ENCODE measurements around the gene ALKBH6. TPM values are rescaled to one million over a fixed set of nuclear protein-coding genes. Genes with fewer than 3 reads are reported as not detected.
A peak's percentile ranks its signal among the peaks of the same experiment; 100 is the strongest.

ALKBH6 gene
- total and polyA plus RNA-seq, 8 donors: 8.8 to 187 (median 19.7) TPM

GRCh38 chr19:36003284-36003683 is 10.7 kb downstream of the ALKBH6 start:
- no peak for DNase-seq
- Histone ChIP-seq H3K4me1 (peaks cover 5 to 32% (median 18%) of the 10 kb centered on the region in 4 donors), H3K27ac (no peak overlapping the region), H3K36me3 (peaks cover 0 to 39% (median 29%) of the 10 kb centered on the region in 4 donors), H3K4me3 (no peak overlapping the region), H3K9me3 (no peaks in the 10 kb centered on the region), H3K27me3 (no peaks in the 10 kb centered on the region)
- 87 to 99% (median 93%) methylated on average over 4 of the region's 4 CpGs for WGBS, 5 donors
- intact Hi-C loops (cut with DNase I; ENCODE audit: low total_unique reads): no loop called here
- TF ChIP-seq POLR2AphosphoS5 (IDR thresholded peaks at IDR 0.05) (no peak), POLR2A (IDR thresholded peaks at IDR 0.05) (no peak), EP300 (IDR thresholded peaks at IDR 0.05) (no peak)
- TF ChIP-seq, protein P1, sequence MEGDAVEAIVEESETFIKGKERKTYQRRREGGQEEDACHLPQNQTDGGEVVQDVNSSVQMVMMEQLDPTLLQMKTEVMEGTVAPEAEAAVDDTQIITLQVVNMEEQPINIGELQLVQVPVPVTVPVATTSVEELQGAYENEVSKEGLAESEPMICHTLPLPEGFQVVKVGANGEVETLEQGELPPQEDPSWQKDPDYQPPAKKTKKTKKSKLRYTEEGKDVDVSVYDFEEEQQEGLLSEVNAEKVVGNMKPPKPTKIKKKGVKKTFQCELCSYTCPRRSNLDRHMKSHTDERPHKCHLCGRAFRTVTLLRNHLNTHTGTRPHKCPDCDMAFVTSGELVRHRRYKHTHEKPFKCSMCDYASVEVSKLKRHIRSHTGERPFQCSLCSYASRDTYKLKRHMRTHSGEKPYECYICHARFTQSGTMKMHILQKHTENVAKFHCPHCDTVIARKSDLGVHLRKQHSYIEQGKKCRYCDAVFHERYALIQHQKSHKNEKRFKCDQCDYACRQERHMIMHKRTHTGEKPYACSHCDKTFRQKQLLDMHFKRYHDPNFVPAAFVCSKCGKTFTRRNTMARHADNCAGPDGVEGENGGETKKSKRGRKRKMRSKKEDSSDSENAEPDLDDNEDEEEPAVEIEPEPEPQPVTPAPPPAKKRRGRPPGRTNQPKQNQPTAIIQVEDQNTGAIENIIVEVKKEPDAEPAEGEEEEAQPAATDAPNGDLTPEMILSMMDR (IDR thresholded peaks at IDR 0.05): no peak

GRCh38 chr19:36001605-36002004 is 12.4 kb downstream of the ALKBH6 start:
- peak overlapping the region in 1 of 5 donors; percentile 92 for H3K27ac ChIP-seq
- no peaks in the 10 kb centered on the region for H3K27me3 ChIP-seq
- no peak for TF ChIP-seq POLR2A (IDR thresholded peaks at IDR 0.05)
- TF ChIP-seq, protein P1 (IDR thresholded peaks at IDR 0.05): no peak
- no peak for TF ChIP-seq POLR2AphosphoS5 (IDR thresholded peaks at IDR 0.05)
- TF ChIP-seq EP300 (IDR thresholded peaks at IDR 0.05): no peak
- peaks cover 11 to 46% (median 26%) of the 10 kb centered on the region in 4 donors for H3K4me1 ChIP-seq
- no peaks in the 10 kb centered on the region for H3K9me3 ChIP-seq
- DNase-seq: no peak
- intact Hi-C loops (cut with DNase I; ENCODE audit: low total_unique reads): no loop called here
- H3K4me3 ChIP-seq: no peak overlapping the region
- WGBS, 5 donors: 92 to 100% (median 97%) methylated on average over 3 of the region's 3 CpGs
- peaks cover 0 to 43% (median 40%) of the 10 kb centered on the region in 4 donors for H3K36me3 ChIP-seq

- Histone ChIP-seq H3K9me3 (no peaks in the 10 kb centered on the region), H3K27ac (peak overlapping the region in 3 of 5 donors; percentile 81 to 92 (median 90)), H3K36me3 (peaks cover 0 to 30% (median 23%) of the 10 kb centered on the region in 4 donors), H3K4me3 (peak overlapping the region in 3 of 4 donors; percentile 81 to 98 (median 85)), H3K4me1 (peaks cover 21 to 65% (median 48%) of the 10 kb centered on the region in 4 donors), H3K27me3 (no peaks in the 10 kb centered on the region)
- intact Hi-C loops (cut with DNase I; ENCODE audit: low total_unique reads): no loop called here
- 86 to 93% (median 91%) methylated on average over 8 of the region's 8 CpGs for WGBS, 5 donors
- no peak for TF ChIP-seq POLR2AphosphoS5 (IDR thresholded peaks at IDR 0.05)
- TF ChIP-seq POLR2A (IDR thresholded peaks at IDR 0.05): no peak
- DNase-seq: no peak
Observed at GRCh38 chr19:35996777-35997176, 17.2 kb downstream of the ALKBH6 start.

DNA sequence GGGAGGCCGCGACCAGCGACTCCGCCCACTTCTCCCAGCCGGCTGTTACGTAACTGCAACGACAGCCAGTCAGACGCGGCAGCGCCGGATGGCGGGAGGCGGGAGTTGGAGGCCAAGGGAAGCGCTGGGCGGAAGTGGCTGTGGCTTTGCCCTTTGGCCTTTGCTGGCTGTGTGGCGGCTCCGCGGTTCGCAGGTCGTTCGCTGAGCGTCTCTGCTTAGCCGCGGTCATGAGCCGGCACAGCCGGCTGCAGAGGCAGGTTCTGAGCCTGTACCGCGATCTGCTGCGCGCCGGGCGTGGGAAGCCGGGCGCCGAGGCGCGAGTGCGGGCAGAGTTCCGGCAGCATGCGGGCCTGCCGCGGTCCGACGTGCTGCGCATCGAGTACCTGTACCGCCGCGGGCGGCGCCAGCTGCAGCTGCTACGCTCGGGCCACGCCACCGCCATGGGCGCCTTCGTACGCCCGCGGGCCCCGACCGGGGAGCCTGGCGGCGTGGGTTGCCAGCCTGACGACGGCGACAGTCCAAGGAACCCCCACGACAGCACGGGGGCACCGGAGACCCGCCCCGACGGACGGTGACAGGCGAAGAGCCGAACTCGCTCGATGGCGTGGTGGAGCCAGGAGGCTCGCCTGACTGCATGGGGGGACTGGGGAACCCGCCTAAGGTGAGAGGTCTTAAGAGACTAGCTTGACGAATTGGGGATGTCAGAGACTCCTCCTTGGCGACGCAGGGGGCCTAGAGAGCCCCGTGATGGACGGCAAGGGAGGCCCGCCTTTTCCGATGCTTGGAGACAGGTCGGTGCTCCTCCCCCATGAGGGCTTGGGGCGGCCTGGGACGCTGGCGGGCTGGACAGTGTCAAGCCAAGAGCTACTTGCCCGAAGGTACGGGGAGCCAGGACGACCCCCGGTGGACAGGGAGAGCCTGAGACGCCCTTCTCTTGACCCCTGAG is 18.7 kb downstream of the ALKBH6 start, which contains the start of gene SDHAF1:
TSS of gene SDHAF1 (plus strand) at position 141 of the 946 bp plus-strand sequence. CDS start at position 228, 87 bp downstream.
- peak within 1 kb of the TSS; percentile 81 to 92 (median 90) for H3K27ac ChIP-seq
- 0 to 1% (median 1%) methylated on average over 2 to 97 of the region's 97 CpGs for WGBS, 5 donors
- TF ChIP-seq EP300 (IDR thresholded peaks at IDR 0.05) (no peak), POLR2AphosphoS5 (IDR thresholded peaks at IDR 0.05) (peak; percentile 87 to 98 (median 89))
- peak within 1 kb of the TSS; percentile 81 to 98 (median 90) for H3K4me3 ChIP-seq
- intact Hi-C loops (cut with DNase I; ENCODE audit: low total_unique reads): no loop called here
- peaks cover 0 to 19% (median 12%) of the 10 kb centered on the region in 4 donors for H3K36me3 ChIP-seq
- H3K27me3 ChIP-seq: no peaks in the 10 kb centered on the region
- DNase-seq: peak; percentile 98
- H3K9me3 ChIP-seq: no peaks in the 10 kb centered on the region
- peaks cover 21 to 55% (median 48%) of the 10 kb centered on the region in 4 donors for H3K4me1 ChIP-seq

DNA sequence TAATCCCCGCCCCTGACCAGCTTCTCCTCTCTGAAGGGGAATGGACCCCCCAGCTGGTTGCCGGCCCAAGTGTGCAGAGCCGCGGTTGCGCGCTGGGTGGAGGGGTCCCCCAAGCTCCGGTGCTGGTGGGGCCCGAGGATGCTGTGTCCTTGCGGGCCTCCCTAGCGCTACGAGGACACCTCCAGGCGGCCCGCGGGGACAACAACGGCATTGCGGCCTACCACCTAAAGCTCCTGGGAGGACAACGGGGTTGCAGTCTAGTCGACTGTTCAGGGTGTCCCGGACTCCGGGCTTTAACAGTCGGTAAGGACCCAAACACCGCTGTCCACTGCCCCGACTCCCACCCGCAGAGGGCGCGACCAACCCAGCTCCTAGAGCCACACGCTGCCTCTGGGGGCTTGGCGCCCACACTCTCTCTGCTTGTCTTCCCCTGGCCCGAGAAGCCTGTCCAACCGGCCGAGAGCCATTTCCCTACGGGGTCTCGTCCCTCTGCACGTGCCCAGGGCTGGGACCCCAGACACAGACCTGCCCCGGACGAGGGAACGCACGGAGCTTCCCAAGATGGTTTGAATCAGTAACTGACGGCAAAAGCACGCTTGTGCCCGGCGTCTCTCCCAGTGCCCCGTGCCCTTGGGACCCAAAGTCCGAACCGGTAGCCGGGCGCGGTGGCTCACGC is 20.0 kb downstream of the ALKBH6 start:
- DNase-seq: peak in 1 of 2 donors; percentile 51
- TF ChIP-seq, protein P1 (IDR thresholded peaks at IDR 0.05): peak in 1 of 7 experiments; percentile 11
- no peak for TF ChIP-seq POLR2AphosphoS5 (IDR thresholded peaks at IDR 0.05)
- Histone ChIP-seq H3K4me3 (peak overlapping the region; percentile 81 to 98 (median 90)), H3K27me3 (peaks cover 0 to 8% (median 0%) of the 10 kb centered on the region in 3 donors), H3K36me3 (peaks cover 0 to 19% (median 12%) of the 10 kb centered on the region in 4 donors), H3K4me1 (peaks cover 16 to 42% (median 41%) of the 10 kb centered on the region in 4 donors), H3K27ac (peak overlapping the region in 4 of 5 donors; percentile 81 to 92 (median 90)), H3K9me3 (no peaks in the 10 kb centered on the region)
- WGBS, 5 donors: 28 to 49% (median 37%) methylated on average over 22 to 49 of the region's 49 CpGs
- intact Hi-C loops (cut with DNase I; ENCODE audit: low total_unique reads): no loop called here
